ENCODE data around the gene KRTAP5-8.
"Not testable (repeated sequence)": the region's sequence is repeated elsewhere in the genome, so short reads cannot be mapped to it uniquely, and the experiment has no call there.

The KRTAP5-8 gene

GRCh38 chr11:71538666-71538990, 803 bp downstream of the KRTAP5-8 start:
- Histone ChIP-seq H3K9ac (ENCODE audit: low read depth, low read length) (no peak overlapping the region), H3K4me1 (ENCODE audit: insufficient read depth, low read length) (no peaks in the 10 kb centered on the region), H3K9me3 (ENCODE audit: insufficient read depth, low read length, severe bottlenecking) (no peaks in the 10 kb centered on the region), H3K4me3 (ENCODE audit: low read depth in 1 of 2, low read length in 2 of 2) (no peak overlapping the region), H3K27me3 (ENCODE audit: insufficient read depth, low read length, poor library complexity) (no peaks in the 10 kb centered on the region), H2AFZ (ENCODE audit: low read depth, low read length) (no peak overlapping the region), H3K79me2 (ENCODE audit: insufficient read depth, low read length) (no peaks in the 10 kb centered on the region), H4K20me1 (ENCODE audit: insufficient read depth, low read length) (no peaks in the 10 kb centered on the region), H3K36me3 (ENCODE audit: insufficient read depth, low read length) (no peaks in the 10 kb centered on the region), H3K4me2 (ENCODE audit: insufficient read depth, low read length) (no peak overlapping the region), H3K27ac (ENCODE audit: low read length) (no peak overlapping the region)
- TF ChIP-seq EZH2 (IDR thresholded peaks at IDR 0.05; ENCODE audit: borderline replicate concordance, low read depth, low read length, severe bottlenecking) = no peak
- no peak for TF ChIP-seq CTCF (IDR thresholded peaks at IDR 0.05; ENCODE audit: borderline replicate concordance, extremely low read depth, low read length, poor library complexity, severe bottlenecking)
- DNase-seq = no peak
- ATAC-seq (ENCODE audit: insufficient read depth, low read depth) = no peak

- Histone ChIP-seq H3K79me2 (ENCODE audit: insufficient read depth, low read length) (no peaks in the 10 kb centered on the region), H3K27ac (ENCODE audit: low read length) (no peak overlapping the region), H3K9me3 (ENCODE audit: insufficient read depth, low read length, severe bottlenecking) (no peaks in the 10 kb centered on the region), H3K27me3 (ENCODE audit: insufficient read depth, low read length, poor library complexity) (peaks cover 2% of the 10 kb centered on the region), H2AFZ (ENCODE audit: low read depth, low read length) (no peak overlapping the region), H3K36me3 (ENCODE audit: insufficient read depth, low read length) (no peaks in the 10 kb centered on the region), H3K4me2 (ENCODE audit: insufficient read depth, low read length) (no peak overlapping the region), H3K4me1 (ENCODE audit: insufficient read depth, low read length) (no peaks in the 10 kb centered on the region), H4K20me1 (ENCODE audit: insufficient read depth, low read length) (no peaks in the 10 kb centered on the region), H3K9ac (ENCODE audit: low read depth, low read length) (no peak overlapping the region), H3K4me3 (ENCODE audit: low read depth in 1 of 2, low read length in 2 of 2) (no peak overlapping the region)
- DNase-seq (no peak), ATAC-seq (ENCODE audit: insufficient read depth, low read depth) (no peak)
- TF ChIP-seq EZH2 (IDR thresholded peaks at IDR 0.05; ENCODE audit: borderline replicate concordance, low read depth, low read length, severe bottlenecking) = no peak
- no peak for TF ChIP-seq CTCF (IDR thresholded peaks at IDR 0.05; ENCODE audit: borderline replicate concordance, extremely low read depth, low read length, poor library complexity, severe bottlenecking)
Measured at GRCh38 chr11:71539017-71539416, 1.2 kb downstream of the KRTAP5-8 start.

GRCh38 chr11:71539971-71540370, 2.1 kb downstream of the KRTAP5-8 start:
- H2AFZ ChIP-seq (ENCODE audit: low read depth, low read length); H3K4me3 ChIP-seq (ENCODE audit: low read depth in 1 of 2, low read length in 2 of 2); H3K79me2 ChIP-seq (ENCODE audit: insufficient read depth, low read length); H3K27me3 ChIP-seq (ENCODE audit: insufficient read depth, low read length, poor library complexity); H3K27ac ChIP-seq (ENCODE audit: low read length); H3K36me3 ChIP-seq (ENCODE audit: insufficient read depth, low read length); H3K4me1 ChIP-seq (ENCODE audit: insufficient read depth, low read length); H3K9ac ChIP-seq (ENCODE audit: low read depth, low read length); DNase-seq; H4K20me1 ChIP-seq (ENCODE audit: insufficient read depth, low read length); H3K9me3 ChIP-seq (ENCODE audit: insufficient read depth, low read length, severe bottlenecking); H3K4me2 ChIP-seq (ENCODE audit: insufficient read depth, low read length); ATAC-seq (ENCODE audit: insufficient read depth, low read depth): not testable (repeated sequence)

GRCh38 chr11:71540521-71541304, 2.9 kb downstream of the KRTAP5-8 start:
- H3K4me1 ChIP-seq (ENCODE audit: insufficient read depth, low read length); H3K27me3 ChIP-seq (ENCODE audit: insufficient read depth, low read length, poor library complexity); DNase-seq; H2AFZ ChIP-seq (ENCODE audit: low read depth, low read length); H3K27ac ChIP-seq (ENCODE audit: low read length); H3K36me3 ChIP-seq (ENCODE audit: insufficient read depth, low read length); H3K9ac ChIP-seq (ENCODE audit: low read depth, low read length); H3K79me2 ChIP-seq (ENCODE audit: insufficient read depth, low read length); H3K4me2 ChIP-seq (ENCODE audit: insufficient read depth, low read length); H3K4me3 ChIP-seq (ENCODE audit: low read depth in 1 of 2, low read length in 2 of 2); ATAC-seq (ENCODE audit: insufficient read depth, low read depth); H4K20me1 ChIP-seq (ENCODE audit: insufficient read depth, low read length); H3K9me3 ChIP-seq (ENCODE audit: insufficient read depth, low read length, severe bottlenecking): not testable (repeated sequence)
